Kidney (tissue), 14 donors: ENCODE results near the gene ZGLP1. TPM values are rescaled to one million over a fixed set of nuclear protein-coding genes. Genes with fewer than 3 reads are reported as not detected.
A peak's percentile ranks its signal among the peaks of the same experiment; 100 is the strongest.

Source experiments
- DNase-seq, 5 donors: peaks; one replicate each; pipeline ENCODE4 v3.0.0-alpha.2; 2013 to 2020
- FAIRE-seq: peaks from 2 replicates; lab custom pipeline; 2012; peaks lifted over from hg19 to GRCh38; lab: Jason Lieb, UNC
- H3K27ac ChIP-seq, 2 donors: one replicate each; pipeline ENCODE4 v1.7.0; 2013; ENCODE audit warnings: low read depth in 2 of 2, low read length in 2 of 2, inconsistent platforms in 1 of 2
- H3K27me3 ChIP-seq: one replicate; pipeline ENCODE4 v1.7.1; 2013; ENCODE audit warnings: low read length, inconsistent platforms; ENCODE audit not compliant: control insufficient read depth, insufficient read depth
- H3K36me3 ChIP-seq, 3 donors: one replicate each; pipeline versions ENCODE4 v1.7.0 to v1.7.1; 2013; ENCODE audit warnings: low read length in 3 of 3, control low read depth in 1 of 3, inconsistent platforms in 1 of 3; ENCODE audit not compliant: insufficient read depth in 3 of 3, control insufficient read depth in 2 of 3
- H3K4me1 ChIP-seq, 3 donors: one replicate each; pipeline versions ENCODE4 v1.7.0 to v1.7.1; 2013; ENCODE audit warnings: low read length in 3 of 3, inconsistent platforms in 1 of 3, low read depth in 1 of 3; ENCODE audit not compliant: control insufficient read depth in 2 of 3, insufficient read depth in 2 of 3
- H3K4me3 ChIP-seq, 3 donors: one replicate each; pipeline versions ENCODE4 v1.7.0 to v1.8.1; 2013; ENCODE audit warnings: low read length in 3 of 3, control low read depth in 1 of 3, inconsistent platforms in 1 of 3
- H3K9ac ChIP-seq, 3 donors: one replicate each; pipeline versions ENCODE4 v1.7.0 to v1.7.1; 2013; ENCODE audit warnings: low read length in 3 of 3, control low read depth in 1 of 3, inconsistent platforms in 1 of 3
- H3K9me3 ChIP-seq, 3 donors: one replicate each; pipeline versions ENCODE4 v1.7.0 to v1.7.1; 2013; ENCODE audit warnings: low read length in 3 of 3, control low read depth in 1 of 3, inconsistent platforms in 1 of 3; ENCODE audit not compliant: control insufficient read depth in 2 of 3, insufficient read depth in 1 of 3
- CTCF ChIP-seq: IDR thresholded peaks from 3 replicates; pipeline ENCODE4 v1.5.1; 2012; ENCODE audit warnings: mild to moderate bottlenecking, moderate library complexity, borderline replicate concordance; ENCODE audit not compliant: insufficient read depth; ENCODE audit errors: extremely low read depth
- intact Hi-C: fragments of 100-400 bp; cut with DNase I; formaldehyde crosslinking; loops from one replicate; pipeline ENCODE4 v1.11.1; 2022
- polyA plus RNA-seq: library from polyadenylated mRNA; stranded (reverse); fragments of 350-450 nt; fragmentation: Illumina TruSeq; extraction: RNeasy Lipid Tissue Mini Kit (QIAGEN cat#74804); gene quantifications from one replicate; pipeline ENCODE4 v1.2.3, GENCODE V29; 2014; ENCODE audit warnings: low read depth, low replicate concordance; ENCODE audit not compliant: insufficient read depth
- total RNA-seq: library from RNA; stranded (reverse); fragmentation: NEBNext Ultra II Directional; extraction: Animal tissue kit (Norgen Biotek cat#: 25700); gene quantifications from one replicate; pipeline ENCODE4 v1.2.1, GENCODE V29; 2021
- donor health status: control.
- donor health status: control.
- donor health status: control.
- donor health status: control.
- donor health status: control.
- donor health status: DM: yes; HTN: yes; CAD: no.
- donor health status: Normal renal cell carcinoma (clear cell type).

The ZGLP1 gene
- total and polyA plus RNA-seq, 2 donors from 2014 or later = 4.6 to 5.5 TPM

GRCh38 chr19:10294368-10294697, 15.3 kb downstream of the ZGLP1 start:
- no peak overlapping the region for H3K27ac ChIP-seq
- intact Hi-C loops = no loop called here

GRCh38 chr19:10293637-10294367, 15.8 kb downstream of the ZGLP1 start:
- no peak for FAIRE-seq

More at GRCh38 chr19:10294368-10294697, 15.3 kb downstream of the ZGLP1 start:
- H3K27me3 ChIP-seq = peaks cover 46% of the 10 kb centered on the region
- H3K4me3 ChIP-seq = no peak overlapping the region
- DNase-seq (peak in 2 of 5 donors; percentile 27 to 46), FAIRE-seq (no peak)
- H3K9me3 ChIP-seq = no peaks in the 10 kb centered on the region
- peaks cover 0 to 36% (median 3%) of the 10 kb centered on the region in 3 donors for H3K4me1 ChIP-seq
- H3K9ac ChIP-seq = no peak overlapping the region
- TF ChIP-seq CTCF = no peak
- H3K36me3 ChIP-seq = no peaks in the 10 kb centered on the region

GRCh38 chr19:10292789-10293636, 16.6 kb downstream of the ZGLP1 start:
- Histone ChIP-seq H3K4me3 (peak overlapping the region; percentile 3 to 39 (median 3)), H3K4me1 (peaks cover 0 to 41% (median 3%) of the 10 kb centered on the region in 3 donors), H3K9ac (no peak overlapping the region), H3K27me3 (peaks cover 53% of the 10 kb centered on the region), H3K36me3 (no peaks in the 10 kb centered on the region), H3K27ac (no peak overlapping the region), H3K9me3 (no peaks in the 10 kb centered on the region)
- no peak for TF ChIP-seq CTCF
- FAIRE-seq (no peak), DNase-seq (peak in 2 of 5 donors; percentile 20 to 50)
- intact Hi-C loops = no loop called here

More at GRCh38 chr19:10293637-10294367, 15.8 kb downstream of the ZGLP1 start:
- Histone ChIP-seq H3K9ac (no peak overlapping the region), H3K9me3 (no peaks in the 10 kb centered on the region), H3K27me3 (peaks cover 51% of the 10 kb centered on the region), H3K27ac (no peak overlapping the region), H3K36me3 (no peaks in the 10 kb centered on the region), H3K4me1 (peaks cover 0 to 40% (median 3%) of the 10 kb centered on the region in 3 donors), H3K4me3 (no peak overlapping the region)
- DNase-seq = no peak
- TF ChIP-seq CTCF = no peak
- intact Hi-C loops = no loop called here
